Epithelial cell of esophagus (primary cell): Measurements from ENCODE around the gene SLC25A41.

Experiments
- DNase-seq: peaks from one replicate; pipeline ENCODE4 v3.0.0; 2010; ENCODE audit warnings: low read depth
- H3K4me3 ChIP-seq: 2 replicates; pipeline ENCODE4 v1.5.1; 2011; ENCODE audit warnings: mild to moderate bottlenecking, low read length, control low read depth
- CTCF ChIP-seq: IDR thresholded peaks from 2 replicates; pipeline ENCODE4 v1.5.1; 2011; ENCODE audit warnings: low read depth, mild to moderate bottlenecking, low read length, control low read depth, inconsistent platforms; ENCODE audit not compliant: insufficient read depth; ENCODE audit errors: missing control alignments

SLC25A41 gene

GRCh38 chr19:6379744-6380143 is 53.8 kb downstream of the SLC25A41 start:
- no peak for TF ChIP-seq CTCF
- DNase-seq, result no peak
- no peak overlapping the region for H3K4me3 ChIP-seq

GRCh38 chr19:6378486-6378885 is 55.1 kb downstream of the SLC25A41 start:
- no peak overlapping the region for H3K4me3 ChIP-seq
- TF ChIP-seq CTCF, result no peak
- DNase-seq, result no peak

GRCh38 chr19:6378041-6378440 is 55.5 kb downstream of the SLC25A41 start:
- TF ChIP-seq CTCF, result no peak
- DNase-seq, result no peak
- no peak overlapping the region for H3K4me3 ChIP-seq

- no peak overlapping the region for H3K4me3 ChIP-seq
- DNase-seq, result no peak
- TF ChIP-seq CTCF, result no peak
These were observed 56.9 kb downstream of the SLC25A41 start for GRCh38 chr19:6376512-6377190.
